Osteoblast (primary cell): ENCODE measurements around the gene KISS1R. TPM values are rescaled to one million over a fixed set of nuclear protein-coding genes. Genes with fewer than 3 reads are reported as not detected.

Source experiments
- DNase-seq: peaks from one replicate; pipeline ENCODE4 v3.0.0; 2011; ENCODE audit warnings: low spot score, mixed read lengths; ENCODE audit not compliant: insufficient read length; ENCODE audit errors: missing footprints
- H2AFZ ChIP-seq: 2 replicates; pipeline ENCODE4 v1.6.0; 2011; ENCODE audit warnings: mild to moderate bottlenecking, low read length
- H3K27ac ChIP-seq: 2 replicates; pipeline ENCODE4 v1.5.1; 2011; ENCODE audit warnings: mild to moderate bottlenecking, low read depth, low read length, moderate library complexity
- H3K27me3 ChIP-seq: 2 replicates; pipeline ENCODE4 v1.6.0; 2012; ENCODE audit warnings: mild to moderate bottlenecking, control low read depth, inconsistent platforms, low read length, moderate library complexity; ENCODE audit not compliant: insufficient read depth
- H3K36me3 ChIP-seq: 2 replicates; pipeline ENCODE4 v1.5.1; 2011; ENCODE audit warnings: mild to moderate bottlenecking, low read length, control low read depth, moderate library complexity; ENCODE audit not compliant: insufficient read depth
- H3K4me1 ChIP-seq: 2 replicates; pipeline ENCODE4 v1.5.1; 2011; ENCODE audit warnings: mild to moderate bottlenecking, low read length, control low read depth, moderate library complexity; ENCODE audit not compliant: insufficient read depth
- H3K4me2 ChIP-seq: 2 replicates; pipeline ENCODE4 v1.6.0; 2011; ENCODE audit warnings: mild to moderate bottlenecking, low read length; ENCODE audit not compliant: insufficient read depth
- H3K4me3 ChIP-seq: fragments of 200-600 bp; sonication (generic); 3 replicates; pipeline ENCODE4 v1.5.1; 2012; ENCODE audit warnings: mild to moderate bottlenecking, low read length, inconsistent platforms; ENCODE audit not compliant: insufficient read depth
- H3K79me2 ChIP-seq: 2 replicates; pipeline ENCODE4 v1.6.0; 2012; ENCODE audit warnings: mild to moderate bottlenecking, low read length, control low read depth, inconsistent platforms; ENCODE audit not compliant: insufficient read depth
- H3K9me3 ChIP-seq: 2 replicates; pipeline ENCODE4 v1.5.1; 2011; ENCODE audit warnings: low read depth, low read length, control low read depth
- H4K20me1 ChIP-seq: 2 replicates; pipeline ENCODE4 v1.6.0; 2012; ENCODE audit warnings: mild to moderate bottlenecking, low read length, control low read depth; ENCODE audit not compliant: insufficient read depth
- total RNA-seq: library from RNA; depleted of rRNA; stranded (reverse); fragments of >200 nt; gene quantifications from 2 replicates; pipeline ENCODE4 v1.2.3, GENCODE V29; 2012
- TF ChIP-seq, protein P1 (sequence below): IDR thresholded peaks from 2 replicates; pipeline ENCODE4 v1.5.1; 2011; ENCODE audit warnings: mild to moderate bottlenecking, low read depth, low read length, moderate library complexity; ENCODE audit errors: extremely low read depth

The KISS1R gene
- total RNA-seq, 1 donor = not detected

DNA sequence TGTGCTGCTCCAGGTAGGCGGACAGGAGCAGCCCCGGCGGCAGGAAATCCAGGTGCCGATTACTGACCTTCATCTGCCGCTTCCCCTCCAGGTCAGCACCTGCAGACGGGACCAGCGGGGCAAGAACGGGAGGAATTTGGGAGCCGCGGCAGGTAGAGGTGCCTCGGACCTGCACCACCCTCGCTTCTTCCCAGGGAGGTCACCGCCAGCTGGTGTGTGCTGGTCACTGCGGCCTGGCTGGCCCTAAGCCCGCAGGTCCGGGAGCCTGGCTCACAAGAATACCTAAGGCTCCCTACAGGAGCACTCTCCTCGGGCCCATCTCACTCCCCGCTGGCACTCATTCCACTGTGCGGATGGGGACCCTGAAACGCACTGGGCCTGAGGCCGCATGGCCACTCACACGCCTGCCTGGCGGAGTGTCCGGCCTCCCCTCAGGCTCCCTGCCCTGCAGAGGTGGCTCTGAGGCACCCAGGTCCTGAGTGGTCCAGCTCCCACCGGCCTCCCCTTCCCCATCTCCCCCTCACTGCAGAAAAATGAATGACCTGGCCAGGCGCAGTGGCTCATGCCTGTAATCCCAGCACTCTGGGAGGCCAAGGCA lies 19.6 kb upstream of the KISS1R start:
- no peak for DNase-seq

DNA sequence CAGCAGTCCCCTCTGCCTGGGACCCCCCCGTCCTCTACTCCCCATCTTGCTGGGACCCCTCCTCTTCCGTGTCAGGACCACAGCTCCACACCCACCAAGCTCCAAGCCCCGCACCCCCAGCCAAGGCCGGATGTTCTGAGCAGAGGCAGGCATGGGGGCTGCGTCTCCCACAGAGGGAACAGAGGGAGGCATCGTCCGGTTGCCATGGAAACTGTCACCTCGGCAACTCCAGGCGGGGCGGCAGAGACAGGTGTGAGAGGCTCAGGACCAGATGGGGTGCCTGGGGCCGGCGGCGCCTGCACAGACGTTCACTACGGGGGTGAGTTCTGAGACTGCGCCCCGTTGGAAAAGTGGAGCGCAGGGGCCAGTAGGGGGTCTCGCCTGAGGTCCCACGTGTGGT lies 18.5 kb upstream of the KISS1R start:
- Histone ChIP-seq H3K4me2 (no peak overlapping the region), H3K27me3 (no peaks in the 10 kb centered on the region), H3K27ac (no peak overlapping the region), H3K36me3 (peaks cover 14% of the 10 kb centered on the region), H3K4me3 (no peak overlapping the region), H2AFZ (no peak overlapping the region), H3K79me2 (peaks cover 15% of the 10 kb centered on the region), H3K4me1 (no peaks in the 10 kb centered on the region), H4K20me1 (peaks cover 17% of the 10 kb centered on the region), H3K9me3 (no peaks in the 10 kb centered on the region)
- TF ChIP-seq, protein P1, sequence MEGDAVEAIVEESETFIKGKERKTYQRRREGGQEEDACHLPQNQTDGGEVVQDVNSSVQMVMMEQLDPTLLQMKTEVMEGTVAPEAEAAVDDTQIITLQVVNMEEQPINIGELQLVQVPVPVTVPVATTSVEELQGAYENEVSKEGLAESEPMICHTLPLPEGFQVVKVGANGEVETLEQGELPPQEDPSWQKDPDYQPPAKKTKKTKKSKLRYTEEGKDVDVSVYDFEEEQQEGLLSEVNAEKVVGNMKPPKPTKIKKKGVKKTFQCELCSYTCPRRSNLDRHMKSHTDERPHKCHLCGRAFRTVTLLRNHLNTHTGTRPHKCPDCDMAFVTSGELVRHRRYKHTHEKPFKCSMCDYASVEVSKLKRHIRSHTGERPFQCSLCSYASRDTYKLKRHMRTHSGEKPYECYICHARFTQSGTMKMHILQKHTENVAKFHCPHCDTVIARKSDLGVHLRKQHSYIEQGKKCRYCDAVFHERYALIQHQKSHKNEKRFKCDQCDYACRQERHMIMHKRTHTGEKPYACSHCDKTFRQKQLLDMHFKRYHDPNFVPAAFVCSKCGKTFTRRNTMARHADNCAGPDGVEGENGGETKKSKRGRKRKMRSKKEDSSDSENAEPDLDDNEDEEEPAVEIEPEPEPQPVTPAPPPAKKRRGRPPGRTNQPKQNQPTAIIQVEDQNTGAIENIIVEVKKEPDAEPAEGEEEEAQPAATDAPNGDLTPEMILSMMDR = no peak
- DNase-seq = no peak

More for the DNA sequence above, 19.6 kb upstream of the KISS1R start:
- Histone ChIP-seq H3K27ac (no peak overlapping the region), H3K27me3 (no peaks in the 10 kb centered on the region), H2AFZ (no peak overlapping the region), H3K4me3 (no peak overlapping the region), H3K79me2 (peaks cover 7% of the 10 kb centered on the region), H4K20me1 (peaks cover 13% of the 10 kb centered on the region), H3K4me2 (no peak overlapping the region), H3K4me1 (no peaks in the 10 kb centered on the region), H3K36me3 (peaks cover 14% of the 10 kb centered on the region), H3K9me3 (no peaks in the 10 kb centered on the region)
- TF ChIP-seq, protein P1 = no peak

DNA sequence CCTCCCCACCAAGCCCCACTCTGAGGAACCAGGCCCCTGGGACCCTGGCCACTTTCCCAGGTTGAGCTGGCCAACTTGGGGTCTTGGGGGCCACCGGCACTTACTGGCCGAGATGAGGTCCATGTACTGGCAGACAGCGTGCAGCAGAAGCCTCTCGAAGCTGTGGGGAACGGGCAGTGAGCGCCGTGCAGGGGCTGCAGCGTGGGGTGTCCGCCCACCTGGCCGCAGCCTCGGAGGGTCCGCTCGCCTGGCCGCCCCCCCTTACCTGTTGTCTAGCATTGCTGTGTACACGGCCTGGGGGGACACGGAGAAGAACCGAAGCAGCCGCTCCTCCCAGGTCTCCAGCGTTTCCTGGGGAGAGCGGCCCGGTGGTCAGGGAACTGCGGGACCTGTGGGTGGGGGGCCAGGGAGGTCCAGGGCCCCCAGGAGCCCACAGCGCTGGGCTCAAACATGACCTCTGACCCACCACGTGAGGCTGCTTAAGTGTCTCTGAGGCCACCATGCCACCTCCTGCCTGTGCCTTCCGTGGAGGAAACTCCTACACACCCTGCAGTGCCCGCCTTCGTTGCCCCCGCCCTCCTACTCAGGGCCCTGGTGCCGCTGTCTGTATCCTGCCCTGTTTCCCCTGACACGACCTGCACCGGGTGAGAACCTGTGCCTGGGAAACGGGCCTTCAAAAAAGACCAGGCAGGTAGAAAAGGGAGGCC lies 17.6 kb upstream of the KISS1R start:
- Histone ChIP-seq H3K4me3 (no peak overlapping the region), H3K27me3 (no peaks in the 10 kb centered on the region), H3K27ac (no peak overlapping the region), H4K20me1 (peaks cover 21% of the 10 kb centered on the region), H3K36me3 (peaks cover 14% of the 10 kb centered on the region), H2AFZ (no peak overlapping the region), H3K4me2 (no peak overlapping the region), H3K4me1 (no peaks in the 10 kb centered on the region), H3K9me3 (no peaks in the 10 kb centered on the region), H3K79me2 (peaks cover 22% of the 10 kb centered on the region)
- TF ChIP-seq, protein P1 = no peak
- DNase-seq = no peak

DNA sequence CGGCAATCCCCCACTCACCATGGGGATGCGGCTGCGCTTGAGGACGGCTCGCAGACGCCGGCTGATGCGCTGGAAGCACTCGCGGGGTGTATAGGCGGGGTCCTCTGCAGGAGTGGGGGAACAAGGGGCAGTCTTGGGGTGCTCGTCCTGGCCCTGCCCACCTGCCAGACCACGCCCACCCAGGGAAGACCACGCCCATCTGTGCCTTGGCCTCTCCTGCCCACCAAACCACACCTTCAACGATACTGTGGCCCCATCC lies 17.2 kb upstream of the KISS1R start:
- Histone ChIP-seq H3K79me2 (peaks cover 26% of the 10 kb centered on the region), H3K4me1 (no peaks in the 10 kb centered on the region), H3K27me3 (no peaks in the 10 kb centered on the region), H3K27ac (no peak overlapping the region), H3K36me3 (peaks cover 14% of the 10 kb centered on the region), H3K9me3 (no peaks in the 10 kb centered on the region), H2AFZ (no peak overlapping the region), H3K4me3 (no peak overlapping the region), H3K4me2 (no peak overlapping the region), H4K20me1 (peaks cover 23% of the 10 kb centered on the region)
- no peak for DNase-seq
- TF ChIP-seq, protein P1 = no peak
